ENCODE data around the gene USP20. TPM values are rescaled to one million over a fixed set of nuclear protein-coding genes. Genes with fewer than 3 reads are reported as not detected.

USP20 gene
- total RNA-seq, 2 donors from 2014 or later, result 24.4 to 25.8 TPM

GRCh38 chr9:129885670-129886106 is 50.4 kb downstream of the USP20 start:
- Mint-ChIP-seq H3K27me3 (ENCODE audit: insufficient read depth) (no peaks in the 10 kb centered on the region), H3K36me3 (ENCODE audit: low read depth) (peaks cover 23% of the 10 kb centered on the region), H3K9me3 (no peaks in the 10 kb centered on the region), H3K27ac (peak overlapping the region; percentile 66), H3K4me1 (peaks cover 27% of the 10 kb centered on the region), H3K4me3 (peak overlapping the region; percentile 48)
- H3K9ac ChIP-seq (ENCODE audit: extremely low read depth, low read length, poor library complexity, severe bottlenecking), result no peak overlapping the region
- H3K27me3 ChIP-seq (ENCODE audit: control insufficient read depth, insufficient read depth, low read length, poor library complexity, severe bottlenecking), result no peaks in the 10 kb centered on the region
- no peak overlapping the region for H3K27ac ChIP-seq (ENCODE audit: low read depth, low read length)
- WGBS, 2 experiments (ENCODE audit: insufficient coverage in 1 of 2, insufficient read length in 1 of 2), result 13 to 24% methylated on average over 8 to 27 of the region's 27 CpGs
- TF ChIP-seq, protein P1, sequence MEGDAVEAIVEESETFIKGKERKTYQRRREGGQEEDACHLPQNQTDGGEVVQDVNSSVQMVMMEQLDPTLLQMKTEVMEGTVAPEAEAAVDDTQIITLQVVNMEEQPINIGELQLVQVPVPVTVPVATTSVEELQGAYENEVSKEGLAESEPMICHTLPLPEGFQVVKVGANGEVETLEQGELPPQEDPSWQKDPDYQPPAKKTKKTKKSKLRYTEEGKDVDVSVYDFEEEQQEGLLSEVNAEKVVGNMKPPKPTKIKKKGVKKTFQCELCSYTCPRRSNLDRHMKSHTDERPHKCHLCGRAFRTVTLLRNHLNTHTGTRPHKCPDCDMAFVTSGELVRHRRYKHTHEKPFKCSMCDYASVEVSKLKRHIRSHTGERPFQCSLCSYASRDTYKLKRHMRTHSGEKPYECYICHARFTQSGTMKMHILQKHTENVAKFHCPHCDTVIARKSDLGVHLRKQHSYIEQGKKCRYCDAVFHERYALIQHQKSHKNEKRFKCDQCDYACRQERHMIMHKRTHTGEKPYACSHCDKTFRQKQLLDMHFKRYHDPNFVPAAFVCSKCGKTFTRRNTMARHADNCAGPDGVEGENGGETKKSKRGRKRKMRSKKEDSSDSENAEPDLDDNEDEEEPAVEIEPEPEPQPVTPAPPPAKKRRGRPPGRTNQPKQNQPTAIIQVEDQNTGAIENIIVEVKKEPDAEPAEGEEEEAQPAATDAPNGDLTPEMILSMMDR (conservative IDR thresholded peaks at IDR 0.05), result peak; percentile 84
- DNase-seq, result peak; percentile 95
- peaks cover 15% of the 10 kb centered on the region for H3K4me1 ChIP-seq (ENCODE audit: control insufficient read depth, insufficient read depth, low read length)
- H3K36me3 ChIP-seq (ENCODE audit: control insufficient read depth, insufficient read depth, low read length), result peaks cover 11% of the 10 kb centered on the region
- no peak overlapping the region for H3K4me3 ChIP-seq (ENCODE audit: low read length)
- no peaks in the 10 kb centered on the region for H3K9me3 ChIP-seq (ENCODE audit: control insufficient read depth, low read length)

GRCh38 chr9:129886226-129887174 is 51.2 kb downstream of the USP20 start:
- TF ChIP-seq, protein P1 (conservative IDR thresholded peaks at IDR 0.05), result no peak
- Mint-ChIP-seq H3K4me3 (peak overlapping the region; percentile 48), H3K27ac (peak overlapping the region; percentile 61), H3K36me3 (ENCODE audit: low read depth) (peaks cover 20% of the 10 kb centered on the region), H3K27me3 (ENCODE audit: insufficient read depth) (no peaks in the 10 kb centered on the region), H3K9me3 (no peaks in the 10 kb centered on the region), H3K4me1 (peaks cover 27% of the 10 kb centered on the region)
- no peak overlapping the region for H3K27ac ChIP-seq (ENCODE audit: low read depth, low read length)
- H3K27me3 ChIP-seq (ENCODE audit: control insufficient read depth, insufficient read depth, low read length, poor library complexity, severe bottlenecking), result no peaks in the 10 kb centered on the region
- peak; percentile 57 for DNase-seq
- WGBS, 2 experiments (ENCODE audit: insufficient coverage in 1 of 2, insufficient read length in 1 of 2), result 91 to 96% methylated on average over 11 to 20 of the region's 20 CpGs
- H3K9me3 ChIP-seq (ENCODE audit: control insufficient read depth, low read length), result no peaks in the 10 kb centered on the region
- H3K4me3 ChIP-seq (ENCODE audit: low read length), result no peak overlapping the region
- H3K4me1 ChIP-seq (ENCODE audit: control insufficient read depth, insufficient read depth, low read length), result peaks cover 15% of the 10 kb centered on the region
- peaks cover 8% of the 10 kb centered on the region for H3K36me3 ChIP-seq (ENCODE audit: control insufficient read depth, insufficient read depth, low read length)
- no peak overlapping the region for H3K9ac ChIP-seq (ENCODE audit: extremely low read depth, low read length, poor library complexity, severe bottlenecking)

GRCh38 chr9:129887334-129888292 is 52.4 kb downstream of the USP20 start:
- TF ChIP-seq, protein P1 (conservative IDR thresholded peaks at IDR 0.05), result no peak
- no peaks in the 10 kb centered on the region for H3K9me3 ChIP-seq (ENCODE audit: control insufficient read depth, low read length)
- no peak overlapping the region for H3K27ac ChIP-seq (ENCODE audit: low read depth, low read length)
- 86 to 88% methylated on average over 21 to 27 of the region's 27 CpGs for WGBS, 2 experiments (ENCODE audit: insufficient coverage in 1 of 2, insufficient read length in 1 of 2)
- Mint-ChIP-seq H3K9me3 (no peaks in the 10 kb centered on the region), H3K27ac (no peak overlapping the region), H3K36me3 (ENCODE audit: low read depth) (peaks cover 21% of the 10 kb centered on the region), H3K4me1 (peaks cover 27% of the 10 kb centered on the region), H3K4me3 (no peak overlapping the region), H3K27me3 (ENCODE audit: insufficient read depth) (no peaks in the 10 kb centered on the region)
- no peak overlapping the region for H3K9ac ChIP-seq (ENCODE audit: extremely low read depth, low read length, poor library complexity, severe bottlenecking)
- H3K36me3 ChIP-seq (ENCODE audit: control insufficient read depth, insufficient read depth, low read length), result peaks cover 7% of the 10 kb centered on the region
- H3K4me3 ChIP-seq (ENCODE audit: low read length), result no peak overlapping the region
- H3K27me3 ChIP-seq (ENCODE audit: control insufficient read depth, insufficient read depth, low read length, poor library complexity, severe bottlenecking), result no peaks in the 10 kb centered on the region
- DNase-seq, result peak; percentile 53
- H3K4me1 ChIP-seq (ENCODE audit: control insufficient read depth, insufficient read depth, low read length), result peaks cover 15% of the 10 kb centered on the region
